Stimulated activated CD8-positive, alpha-beta memory T cell treated with anti-CD3 and anti-CD28 coated beads, Interleukin-4, amount 100 ng/mL, for 1 hour (primary cell): Measurements from ENCODE around the gene EPHX1.
"Not testable (repeated sequence)": the region's sequence is repeated elsewhere in the genome, so short reads cannot be mapped to it uniquely, and the experiment has no call there.

Experiments
- DNase-seq, 2 donors: peaks; one replicate each; pipeline ENCODE4 v3.0.0-alpha.2; 2020; ENCODE audit warnings: low read depth in 2 of 2, low spot score in 1 of 2

The EPHX1 gene

DNA sequence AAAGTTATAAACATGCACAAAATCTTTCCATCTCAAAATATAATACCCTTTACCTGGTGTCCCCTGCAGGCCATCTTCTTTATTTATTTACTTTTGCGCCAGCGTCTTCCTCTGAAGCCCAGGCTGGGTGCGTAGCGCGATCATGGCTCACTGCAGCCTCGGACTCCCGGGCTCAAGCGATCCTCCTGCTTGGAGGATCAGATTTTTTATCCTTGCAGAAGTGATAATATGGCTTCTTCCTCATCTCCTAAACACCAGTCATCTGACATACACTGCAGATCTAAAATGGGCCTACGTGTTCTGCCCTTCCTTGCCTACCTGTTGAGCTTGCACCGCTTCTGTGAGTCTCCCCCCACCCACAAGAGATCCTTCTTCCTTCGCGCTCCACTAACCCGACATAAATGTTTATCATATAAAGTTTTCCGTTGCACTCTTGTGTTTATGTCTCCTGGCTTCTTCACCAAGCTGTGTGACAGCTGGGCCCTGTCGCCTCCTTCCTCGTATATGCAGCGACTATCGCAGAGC lies 32.8 kb upstream of the EPHX1 start:
- no peak for DNase-seq

GRCh38 chr1:225777583-225778336 lies 32.2 kb upstream of the EPHX1 start, which contains the start of gene SRP9:
Gene SRP9 (plus strand): TSS chr1:225777826. CDS start chr1:225777941, 115 bp downstream.
- DNase-seq, result peak; percentile 91 to 97

DNA sequence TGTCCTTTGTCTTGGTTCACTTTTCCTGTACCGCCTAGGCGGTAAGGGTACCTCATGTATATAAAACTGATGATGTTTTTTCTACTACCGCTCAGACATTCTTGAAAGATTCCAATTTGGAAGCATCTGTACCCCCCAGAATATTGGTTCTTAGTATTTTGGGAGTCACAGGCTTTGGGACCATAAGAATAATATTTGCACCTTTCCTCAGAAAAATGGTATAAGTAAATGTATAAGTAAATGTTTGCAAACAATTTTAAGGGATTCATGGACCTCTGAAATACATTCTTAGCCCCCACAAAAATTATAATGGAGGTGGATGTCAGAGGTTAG lies 31.6 kb upstream of the EPHX1 start:
- no peak for DNase-seq

- not testable (repeated sequence) for DNase-seq
These were observed 30.8 kb upstream of the EPHX1 start for GRCh38 chr1:225779165-225779564.

GRCh38 chr1:225780134-225780533 lies 29.8 kb upstream of the EPHX1 start:
- no peak for DNase-seq

DNA sequence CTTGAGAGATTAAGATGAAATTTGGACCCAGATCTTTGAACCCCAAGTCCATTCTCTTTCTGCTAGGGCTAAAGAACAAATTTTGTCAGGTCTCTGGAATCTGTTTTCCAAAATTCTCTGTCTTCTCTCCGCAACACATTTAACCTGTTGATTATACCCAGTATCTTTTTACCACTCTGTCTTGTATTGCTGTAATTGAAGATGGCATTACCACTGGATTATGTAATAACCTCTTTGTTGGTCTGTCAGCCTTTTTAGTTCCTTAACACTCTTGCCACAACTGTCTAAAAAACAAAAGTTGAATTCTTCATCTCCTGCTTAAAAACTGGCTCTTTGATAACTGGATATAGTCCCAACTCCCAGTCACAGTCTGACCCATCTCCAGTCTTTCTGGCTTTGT lies 29.3 kb upstream of the EPHX1 start:
- no peak for DNase-seq

GRCh38 chr1:225789142-225789541 lies 20.8 kb upstream of the EPHX1 start:
- DNase-seq, result not testable (repeated sequence)

- no peak for DNase-seq
These were observed 15.0 kb upstream of the EPHX1 start for GRCh38 chr1:225794954-225795353.

GRCh38 chr1:225796097-225796496 lies 13.8 kb upstream of the EPHX1 start:
- DNase-seq, result not testable (repeated sequence)

DNA sequence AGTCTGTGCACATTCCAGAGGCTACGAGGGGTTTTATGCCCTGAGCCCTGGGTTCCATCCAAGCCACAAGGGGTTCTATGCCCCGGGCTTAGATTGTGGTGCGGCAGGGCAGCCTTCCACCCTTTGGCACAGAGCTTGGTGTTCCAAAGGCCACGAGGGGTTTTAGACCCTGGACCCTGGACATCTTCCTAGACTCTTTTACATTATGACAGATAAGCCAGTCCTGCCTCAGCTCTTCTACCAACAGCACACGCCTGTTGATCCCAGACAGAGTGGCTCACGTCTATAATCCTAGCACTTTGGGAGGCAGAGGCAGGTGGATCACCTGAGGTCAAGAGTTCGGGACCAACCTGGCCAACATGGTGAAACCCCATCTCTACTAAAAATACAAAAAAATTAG lies 8.8 kb upstream of the EPHX1 start:
- not testable (repeated sequence) for DNase-seq

DNA sequence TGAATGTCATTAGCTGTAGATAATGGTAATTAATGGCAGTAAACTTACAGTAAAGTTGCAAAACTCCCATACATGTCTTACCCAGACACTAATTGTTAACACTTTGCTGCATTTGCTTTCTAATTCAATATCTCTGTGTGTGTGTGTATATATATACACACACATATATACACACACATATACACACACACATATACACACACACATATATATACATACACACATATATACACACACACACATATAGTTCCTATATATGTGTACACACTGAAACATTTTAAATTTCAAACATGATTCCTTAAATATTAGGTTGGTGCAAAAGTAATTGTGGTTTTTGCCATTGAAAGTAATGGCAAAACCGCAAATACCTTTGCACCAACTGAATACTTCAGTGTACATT lies 3.7 kb upstream of the EPHX1 start:
- DNase-seq, result no peak

DNA sequence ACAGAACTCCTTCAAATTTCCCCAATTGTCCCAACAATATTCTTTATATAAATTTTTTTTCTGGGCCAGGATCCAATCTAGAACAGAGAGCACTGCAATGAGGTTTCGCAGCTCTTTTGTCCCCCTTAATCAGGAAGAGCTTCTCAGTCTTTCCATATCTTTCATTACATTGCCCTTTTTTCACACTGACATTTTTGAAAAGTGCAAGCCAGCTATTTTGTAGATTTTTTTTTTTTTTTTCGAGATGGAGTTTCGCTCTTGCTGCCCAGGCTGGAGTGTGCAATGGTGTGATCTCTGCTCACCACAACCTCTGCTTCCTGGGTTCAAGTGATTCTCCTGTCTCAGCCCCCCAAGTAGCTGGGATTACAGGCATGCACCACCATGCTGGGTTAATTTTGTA lies 3.2 kb upstream of the EPHX1 start:
- DNase-seq, result not testable (repeated sequence)

DNA sequence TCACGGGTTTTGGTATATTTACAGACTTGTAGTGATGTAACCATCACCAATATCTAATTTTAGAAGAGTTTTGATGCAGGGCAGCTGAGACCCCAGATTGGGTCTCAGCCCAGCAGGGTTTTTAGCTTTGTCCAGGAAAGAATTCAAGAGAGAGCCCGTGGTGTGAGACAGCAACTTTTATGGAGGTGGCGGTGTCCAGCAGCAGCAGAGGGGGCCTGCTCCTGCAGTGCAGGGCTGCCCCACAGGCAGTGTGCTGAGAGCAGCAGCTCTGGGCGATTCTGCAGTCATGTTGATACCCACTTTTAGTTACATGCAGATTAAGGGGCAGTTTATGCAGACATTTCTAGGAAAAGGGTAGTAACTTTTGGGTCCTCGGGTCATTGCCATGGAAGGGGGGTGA lies 1.8 kb upstream of the EPHX1 start:
- no peak for DNase-seq

DNA sequence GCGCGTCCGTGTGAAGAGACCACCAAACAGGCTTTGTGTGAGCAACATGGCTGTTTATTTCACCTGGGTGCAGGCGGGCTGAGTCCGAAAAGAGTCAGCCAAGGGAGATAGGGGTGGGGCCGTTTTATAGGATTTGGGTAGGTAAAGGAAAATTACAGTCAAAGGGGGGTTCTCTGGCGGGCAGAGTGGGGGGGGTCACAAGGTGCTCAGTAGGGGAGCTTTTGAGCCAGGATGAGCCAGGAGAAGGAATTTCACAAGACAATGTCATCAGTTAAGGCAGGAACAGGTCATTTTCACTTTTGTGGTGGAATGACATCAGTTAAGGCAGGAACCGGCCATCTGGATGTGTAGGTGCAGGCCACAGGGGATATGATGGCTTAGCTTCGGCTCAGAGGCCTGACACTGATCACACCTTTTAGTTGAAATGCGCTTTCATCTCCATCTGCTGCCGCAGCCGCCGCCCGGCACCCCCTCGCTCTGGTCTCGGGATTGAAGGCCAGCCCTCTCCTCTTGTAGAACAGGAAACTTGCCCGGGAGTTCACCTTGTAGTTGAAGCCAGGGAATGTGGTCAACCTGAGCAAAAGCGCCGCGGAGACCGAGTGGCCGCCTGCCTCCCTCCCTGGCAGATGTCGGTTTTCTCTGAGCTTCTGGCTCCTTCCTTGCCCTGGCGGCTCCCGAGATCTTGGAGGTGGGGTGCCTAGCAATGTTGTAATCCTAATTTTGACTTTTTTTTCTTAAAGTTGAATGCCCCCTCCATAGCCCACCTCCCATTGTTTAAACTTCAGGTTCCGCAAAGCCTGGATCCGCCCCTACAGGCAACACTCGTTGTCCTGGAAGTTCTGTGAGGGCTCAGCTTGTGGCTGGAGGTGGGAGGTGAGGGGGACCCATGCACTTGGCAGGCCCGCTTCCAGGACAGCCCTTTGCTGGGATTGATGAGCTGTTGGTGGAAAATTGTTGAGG lies 935 bp downstream of the EPHX1 start:
- DNase-seq, result not testable (repeated sequence)

- DNase-seq, result no peak
These were observed 1.9 kb downstream of the EPHX1 start for GRCh38 chr1:225811622-225812487.

- DNase-seq, result no peak
These were observed 2.7 kb downstream of the EPHX1 start for GRCh38 chr1:225812488-225813213.

DNA sequence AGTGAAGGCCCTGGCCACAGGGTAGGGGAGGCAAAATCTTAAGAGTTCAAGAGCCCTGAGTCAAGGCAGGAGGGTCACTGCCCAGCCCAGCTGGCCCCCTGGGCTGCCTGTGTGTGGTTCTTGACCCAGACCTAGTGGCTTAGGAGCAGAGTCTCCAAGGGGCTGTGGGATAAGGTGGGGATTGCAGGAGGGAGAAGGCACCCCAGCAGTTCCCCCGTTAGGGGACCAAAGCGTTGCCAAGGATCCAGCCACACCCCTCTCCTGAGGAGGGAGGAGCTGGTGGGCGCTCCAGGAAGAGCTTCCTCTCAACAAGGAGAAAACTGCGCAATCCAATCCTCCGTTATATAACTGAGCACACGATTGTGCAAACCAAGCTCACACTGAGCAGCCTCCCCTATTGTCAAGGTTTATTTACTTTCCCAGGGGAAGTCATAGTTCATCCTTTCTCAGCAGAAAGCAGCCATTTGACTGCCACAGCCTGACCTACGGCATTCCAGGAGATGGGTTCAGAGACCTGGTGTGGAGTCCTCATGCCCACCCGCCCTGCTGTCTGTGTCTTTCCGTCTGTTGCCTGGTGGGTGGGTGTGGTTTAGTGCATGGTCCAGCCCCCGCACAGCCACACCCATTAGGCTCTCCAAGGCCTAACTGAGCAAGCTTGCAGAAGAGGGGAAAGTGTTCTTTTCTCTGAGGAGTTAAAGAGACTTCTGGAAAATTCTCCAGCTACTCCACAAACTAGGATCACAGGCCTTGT lies 3.5 kb downstream of the EPHX1 start:
- no peak for DNase-seq

DNA sequence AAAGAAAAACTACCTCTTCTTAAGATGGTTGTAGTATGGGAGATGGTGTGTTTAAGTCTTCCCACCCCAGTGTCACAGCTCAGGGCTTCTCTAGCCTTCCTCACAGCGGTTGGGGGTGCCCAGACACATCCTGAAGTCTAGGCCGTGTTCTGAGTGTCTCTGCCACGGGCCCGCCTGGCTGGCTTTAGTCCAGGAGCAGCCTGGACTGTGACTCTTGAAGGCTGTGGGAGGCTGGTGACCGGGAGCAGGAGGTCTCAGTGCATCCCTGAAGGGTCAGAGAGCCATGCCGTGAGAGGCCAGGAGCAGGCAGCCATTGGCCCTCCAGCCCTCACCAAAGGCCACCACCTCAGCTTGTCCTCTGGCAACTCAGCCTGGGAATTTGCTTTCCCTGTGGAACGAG lies 4.5 kb downstream of the EPHX1 start:
- no peak for DNase-seq

DNA sequence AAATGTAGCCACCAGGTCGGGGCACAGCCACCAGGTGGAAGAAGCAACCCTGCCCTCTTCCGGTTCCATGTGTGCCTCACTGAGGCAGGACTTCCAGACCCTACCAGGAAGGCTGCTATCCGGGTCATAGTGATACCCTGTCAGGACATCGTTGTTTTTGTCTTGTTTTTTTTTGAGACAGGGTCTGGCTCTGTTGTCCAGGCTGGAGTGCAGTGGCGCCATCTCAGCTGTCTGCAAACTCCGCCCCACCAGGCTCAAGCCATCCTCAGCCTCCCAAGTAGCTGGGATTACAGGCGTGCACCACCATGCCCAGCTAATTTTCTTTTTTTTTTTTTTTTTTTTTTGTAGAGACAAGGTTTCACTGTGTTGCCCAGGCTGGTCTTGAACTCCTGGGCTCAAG lies 5.2 kb downstream of the EPHX1 start:
- not testable (repeated sequence) for DNase-seq
